ENCODE measurements around the gene TFEB.

Gene TFEB

DNA sequence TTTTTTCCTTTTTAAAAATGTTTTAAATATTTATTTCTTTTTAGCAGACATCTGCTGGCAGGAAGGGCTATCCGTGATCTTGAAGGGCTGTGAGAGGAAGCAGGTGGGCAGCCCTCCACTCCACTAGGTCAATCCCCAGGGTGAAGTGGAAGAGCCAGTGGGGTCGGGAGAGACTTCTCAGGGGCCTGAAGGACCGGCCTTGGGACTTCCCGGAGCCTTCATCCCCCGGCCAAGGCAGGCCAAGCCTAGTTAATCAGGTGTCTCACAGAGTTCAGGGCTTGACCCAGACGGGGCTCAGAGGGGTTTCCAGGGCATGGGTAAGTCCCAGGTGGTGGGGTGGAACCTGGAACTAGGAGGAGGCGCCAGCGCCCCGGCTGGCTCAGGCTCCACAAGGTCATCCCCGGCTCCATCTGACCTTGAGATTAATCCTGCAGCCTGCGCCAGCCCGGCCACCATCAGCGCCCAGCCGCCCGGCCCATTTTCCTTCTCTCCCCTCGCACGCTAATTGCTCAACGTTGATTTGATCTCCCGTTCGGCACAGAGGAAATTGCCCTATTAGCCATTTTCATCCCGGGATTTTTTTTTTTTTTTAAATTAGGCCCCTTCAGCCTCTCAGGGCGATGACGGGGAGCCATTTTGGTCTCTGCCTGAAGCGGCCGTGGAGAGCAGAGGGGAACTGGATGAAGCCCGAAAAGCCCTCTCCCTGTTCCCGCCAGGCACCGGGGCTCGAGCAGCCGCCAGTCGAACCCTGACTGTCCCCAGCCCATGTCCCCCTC, 52.7 kb downstream of the TFEB start:
- no peak overlapping the region for H2BK120ac ChIP-seq (ENCODE audit: low read depth, low read length)
- H3K14ac ChIP-seq (ENCODE audit: low read length in 2 of 2) = no peak overlapping the region
- H3K27ac ChIP-seq (ENCODE audit: low read length, poor library complexity, severe bottlenecking) = no peak overlapping the region
- H3K18ac ChIP-seq (ENCODE audit: low read depth in 1 of 2, low read length in 2 of 2) = peak overlapping the region in 1 of 2 experiments; percentile 37
- H2AK5ac ChIP-seq (ENCODE audit: low read length, severe bottlenecking) = peak overlapping the region; percentile 62
- peak overlapping the region; percentile 80 for H2AFZ ChIP-seq (ENCODE audit: low read depth, low read length)
- H4K91ac ChIP-seq (ENCODE audit: low read length) = peak overlapping the region; percentile 9
- H3K27me3 ChIP-seq (ENCODE audit: control insufficient read depth in 1 of 2, insufficient read depth in 1 of 2, low read length in 2 of 2) = peaks cover 6 to 10% of the 10 kb centered on the region in 2 experiments
- peak overlapping the region; percentile 90 for H3K9ac ChIP-seq (ENCODE audit: low read length)
- 61% methylated on average over 31 of the region's 31 CpGs for WGBS
- H3K4me2 ChIP-seq (ENCODE audit: low read length, poor library complexity, severe bottlenecking) = no peak overlapping the region
- no peaks in the 10 kb centered on the region for H3K9me3 ChIP-seq (ENCODE audit: control insufficient read depth, low read length)
- peak overlapping the region in 1 of 2 experiments; percentile 67 for H3K4me3 ChIP-seq (ENCODE audit: insufficient read depth in 1 of 2, low read depth in 1 of 2, low read length in 2 of 2)
- peaks cover 13 to 40% of the 10 kb centered on the region in 2 experiments for H3K36me3 ChIP-seq (ENCODE audit: control insufficient read depth in 1 of 2, insufficient read depth in 2 of 2, low read depth in 1 of 2, low read length in 2 of 2)
- peak overlapping the region; percentile 91 for H4K8ac ChIP-seq (ENCODE audit: low read length)
- H3K23ac ChIP-seq (ENCODE audit: low read length in 2 of 2) = no peak overlapping the region
- H3K4ac ChIP-seq (ENCODE audit: low read depth in 1 of 2, low read length in 2 of 2) = peak overlapping the region in 1 of 2 experiments; percentile 29
- no peak overlapping the region for H2BK5ac ChIP-seq (ENCODE audit: low read depth, low read length, poor library complexity, severe bottlenecking)
- H3K4me1 ChIP-seq (ENCODE audit: control insufficient read depth, insufficient read depth, low read depth, low read length) = peaks cover 27% of the 10 kb centered on the region
- peaks cover 2% of the 10 kb centered on the region for H3K79me1 ChIP-seq (replicated peaks; ENCODE audit: low read length, poor library complexity, severe bottlenecking)
- peak overlapping the region; percentile 55 for H2BK15ac ChIP-seq (ENCODE audit: low read depth, poor library complexity, severe bottlenecking)
- H2BK12ac ChIP-seq (ENCODE audit: low read length in 2 of 2) = no peak overlapping the region
- DNase-seq = no peak

GRCh38 chr6:41682056-41682477, 53.3 kb downstream of the TFEB start:
- Histone ChIP-seq H3K4me1 (ENCODE audit: control insufficient read depth, insufficient read depth, low read depth, low read length) (peaks cover 27% of the 10 kb centered on the region), H3K79me1 (replicated peaks; ENCODE audit: low read length, poor library complexity, severe bottlenecking) (peaks cover 2% of the 10 kb centered on the region), H3K27ac (ENCODE audit: low read length, poor library complexity, severe bottlenecking) (peak overlapping the region; percentile 45), H2BK5ac (ENCODE audit: low read depth, low read length, poor library complexity, severe bottlenecking) (no peak overlapping the region), H3K36me3 (ENCODE audit: control insufficient read depth in 1 of 2, insufficient read depth in 2 of 2, low read depth in 1 of 2, low read length in 2 of 2) (peaks cover 10 to 33% of the 10 kb centered on the region in 2 experiments), H2AK5ac (ENCODE audit: low read length, severe bottlenecking) (no peak overlapping the region), H3K9me3 (ENCODE audit: control insufficient read depth, low read length) (no peaks in the 10 kb centered on the region), H2BK12ac (ENCODE audit: low read length in 2 of 2) (no peak overlapping the region), H3K27me3 (ENCODE audit: control insufficient read depth in 1 of 2, insufficient read depth in 1 of 2, low read length in 2 of 2) (peaks cover 12 to 16% of the 10 kb centered on the region in 2 experiments), H4K8ac (ENCODE audit: low read length) (no peak overlapping the region), H4K91ac (ENCODE audit: low read length) (no peak overlapping the region), H3K4me3 (ENCODE audit: insufficient read depth in 1 of 2, low read depth in 1 of 2, low read length in 2 of 2) (no peak overlapping the region), H2AFZ (ENCODE audit: low read depth, low read length) (peak overlapping the region; percentile 58), H3K4me2 (ENCODE audit: low read length, poor library complexity, severe bottlenecking) (peak overlapping the region; percentile 58), H3K9ac (ENCODE audit: low read length) (no peak overlapping the region), H3K4ac (ENCODE audit: low read depth in 1 of 2, low read length in 2 of 2) (no peak overlapping the region), H3K18ac (ENCODE audit: low read depth in 1 of 2, low read length in 2 of 2) (no peak overlapping the region), H2BK15ac (ENCODE audit: low read depth, poor library complexity, severe bottlenecking) (no peak overlapping the region), H2BK120ac (ENCODE audit: low read depth, low read length) (no peak overlapping the region), H3K23ac (ENCODE audit: low read length in 2 of 2) (no peak overlapping the region), H3K14ac (ENCODE audit: low read length in 2 of 2) (no peak overlapping the region)
- under 1% methylated on average over 7 of the region's 9 CpGs for WGBS
- DNase-seq = peak; percentile 90

DNA sequence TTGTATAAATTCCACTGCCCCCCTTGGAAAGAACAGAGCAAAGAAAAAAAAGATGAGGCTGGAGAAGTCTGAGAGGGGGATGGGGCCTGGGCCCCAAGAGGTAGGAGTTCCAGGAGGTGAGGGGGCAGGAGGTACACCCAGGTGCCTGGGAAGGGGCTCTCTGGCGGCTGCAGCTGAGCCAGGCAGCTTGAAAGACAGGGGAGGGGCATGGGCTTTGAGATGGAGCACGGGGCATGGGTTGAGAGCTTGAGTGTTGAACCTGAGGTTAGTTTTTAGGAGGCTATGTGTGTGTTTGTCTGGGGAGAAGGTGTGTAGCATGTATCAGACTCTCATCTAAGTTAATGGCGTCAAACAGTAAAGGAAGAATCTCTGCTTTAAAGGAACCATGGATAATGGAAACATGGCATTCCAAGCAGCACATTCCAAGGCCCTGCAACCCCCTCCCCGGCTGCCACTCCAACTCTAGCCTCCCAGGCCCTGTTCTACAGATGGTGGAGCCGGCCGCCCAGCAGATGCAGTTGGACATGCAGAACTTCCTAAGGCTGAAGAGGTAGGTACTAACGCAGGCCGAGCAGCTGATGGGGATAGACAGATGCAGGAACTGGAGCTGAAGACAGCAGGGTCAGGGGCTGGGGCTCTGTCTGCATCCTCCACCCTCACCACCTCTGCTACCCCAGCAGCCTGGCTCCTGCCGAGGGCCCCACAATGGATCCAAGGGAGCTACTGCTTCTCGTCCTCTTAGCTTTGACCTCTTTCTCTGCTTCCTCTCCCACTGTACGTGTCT, 55.0 kb downstream of the TFEB start:
- DNase-seq = no peak
- Histone ChIP-seq H3K4me3 (ENCODE audit: insufficient read depth in 1 of 2, low read depth in 1 of 2, low read length in 2 of 2) (peak overlapping the region in 1 of 2 experiments; percentile 14), H4K91ac (ENCODE audit: low read length) (no peak overlapping the region), H3K36me3 (ENCODE audit: control insufficient read depth in 1 of 2, insufficient read depth in 2 of 2, low read depth in 1 of 2, low read length in 2 of 2) (peaks cover 2 to 17% of the 10 kb centered on the region in 2 experiments), H3K27me3 (ENCODE audit: control insufficient read depth in 1 of 2, insufficient read depth in 1 of 2, low read length in 2 of 2) (peaks cover 23 to 32% of the 10 kb centered on the region in 2 experiments), H3K18ac (ENCODE audit: low read depth in 1 of 2, low read length in 2 of 2) (no peak overlapping the region), H2AK5ac (ENCODE audit: low read length, severe bottlenecking) (no peak overlapping the region), H2BK15ac (ENCODE audit: low read depth, poor library complexity, severe bottlenecking) (no peak overlapping the region), H3K23ac (ENCODE audit: low read length in 2 of 2) (no peak overlapping the region), H3K4ac (ENCODE audit: low read depth in 1 of 2, low read length in 2 of 2) (no peak overlapping the region), H3K4me1 (ENCODE audit: control insufficient read depth, insufficient read depth, low read depth, low read length) (peaks cover 25% of the 10 kb centered on the region), H3K79me1 (replicated peaks; ENCODE audit: low read length, poor library complexity, severe bottlenecking) (peaks cover 2% of the 10 kb centered on the region), H2BK12ac (ENCODE audit: low read length in 2 of 2) (peak overlapping the region in 1 of 2 experiments; percentile 15), H3K9ac (ENCODE audit: low read length) (no peak overlapping the region), H3K4me2 (ENCODE audit: low read length, poor library complexity, severe bottlenecking) (no peak overlapping the region), H2BK5ac (ENCODE audit: low read depth, low read length, poor library complexity, severe bottlenecking) (no peak overlapping the region), H3K27ac (ENCODE audit: low read length, poor library complexity, severe bottlenecking) (no peak overlapping the region), H3K9me3 (ENCODE audit: control insufficient read depth, low read length) (no peaks in the 10 kb centered on the region), H2AFZ (ENCODE audit: low read depth, low read length) (no peak overlapping the region), H3K14ac (ENCODE audit: low read length in 2 of 2) (no peak overlapping the region), H4K8ac (ENCODE audit: low read length) (no peak overlapping the region), H2BK120ac (ENCODE audit: low read depth, low read length) (no peak overlapping the region)
- 67% methylated on average over 11 of the region's 11 CpGs for WGBS

DNA sequence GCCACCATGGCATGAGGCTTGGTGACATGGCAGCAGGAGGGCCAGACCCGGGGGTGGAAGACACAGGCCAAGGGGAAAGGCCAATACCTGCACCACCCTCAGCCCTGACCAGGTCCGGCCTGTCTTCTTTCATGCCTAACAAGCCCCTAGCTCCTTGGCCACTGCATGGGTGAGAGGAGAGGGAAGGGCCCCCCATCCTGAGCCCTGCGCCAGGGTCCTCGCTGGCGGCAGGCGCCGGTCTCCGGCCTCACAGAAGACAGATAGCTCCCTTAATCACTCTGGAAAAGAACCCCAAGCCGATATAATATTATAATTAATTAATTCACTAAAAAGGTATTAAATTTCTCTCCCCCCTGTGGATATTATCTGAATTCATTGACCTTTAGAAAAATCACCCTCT, 55.7 kb downstream of the TFEB start:
- Histone ChIP-seq H3K36me3 (ENCODE audit: control insufficient read depth in 1 of 2, insufficient read depth in 2 of 2, low read depth in 1 of 2, low read length in 2 of 2) (peaks cover 0 to 13% of the 10 kb centered on the region in 2 experiments), H3K9ac (ENCODE audit: low read length) (no peak overlapping the region), H3K18ac (ENCODE audit: low read depth in 1 of 2, low read length in 2 of 2) (no peak overlapping the region), H3K4me2 (ENCODE audit: low read length, poor library complexity, severe bottlenecking) (no peak overlapping the region), H2BK120ac (ENCODE audit: low read depth, low read length) (no peak overlapping the region), H3K23ac (ENCODE audit: low read length in 2 of 2) (no peak overlapping the region), H3K4ac (ENCODE audit: low read depth in 1 of 2, low read length in 2 of 2) (no peak overlapping the region), H2BK15ac (ENCODE audit: low read depth, poor library complexity, severe bottlenecking) (no peak overlapping the region), H2AFZ (ENCODE audit: low read depth, low read length) (no peak overlapping the region), H3K4me1 (ENCODE audit: control insufficient read depth, insufficient read depth, low read depth, low read length) (peaks cover 22% of the 10 kb centered on the region), H4K8ac (ENCODE audit: low read length) (no peak overlapping the region), H3K9me3 (ENCODE audit: control insufficient read depth, low read length) (no peaks in the 10 kb centered on the region), H3K4me3 (ENCODE audit: insufficient read depth in 1 of 2, low read depth in 1 of 2, low read length in 2 of 2) (no peak overlapping the region), H4K91ac (ENCODE audit: low read length) (no peak overlapping the region), H2AK5ac (ENCODE audit: low read length, severe bottlenecking) (no peak overlapping the region), H2BK12ac (ENCODE audit: low read length in 2 of 2) (peak overlapping the region; percentile 10 to 34), H2BK5ac (ENCODE audit: low read depth, low read length, poor library complexity, severe bottlenecking) (no peak overlapping the region), H3K27ac (ENCODE audit: low read length, poor library complexity, severe bottlenecking) (no peak overlapping the region), H3K79me1 (replicated peaks; ENCODE audit: low read length, poor library complexity, severe bottlenecking) (peaks cover 2% of the 10 kb centered on the region), H3K27me3 (ENCODE audit: control insufficient read depth in 1 of 2, insufficient read depth in 1 of 2, low read length in 2 of 2) (peaks cover 25 to 37% of the 10 kb centered on the region in 2 experiments), H3K14ac (ENCODE audit: low read length in 2 of 2) (no peak overlapping the region)
- WGBS = 100% methylated on average over 1 of the region's 9 CpGs
- no peak for DNase-seq

Data from mesenchymal stem cell (in vitro differentiated cells and primary cell).